Gastroesophageal sphincter (tissue), 3 donors: ENCODE data around the gene FAM210B.

ENCODE experiments used
- CTCF ChIP-seq, 4 experiments: fragments of 200-600 bp in 2 of 4; fragments of 450-650 bp in 2 of 4; sonication (generic) in 1 of 4; IDR thresholded peaks; one replicate each; pipeline ENCODE4 v1.5.1; 2017 to 2019; ENCODE audit warnings: antibody characterized with exemption in 4 of 4, mild to moderate bottlenecking in 2 of 4, moderate library complexity in 2 of 4
- POLR2A ChIP-seq, 2 donors: fragments of 450-650 bp; IDR thresholded peaks; one replicate each; pipeline ENCODE4 v1.6.1; 2017; ENCODE audit warnings: antibody characterized with exemption in 2 of 2, mild to moderate bottlenecking in 2 of 2, moderate library complexity in 1 of 2
- POLR2AphosphoS5 ChIP-seq: sonication (generic); formaldehyde crosslinking; IDR thresholded peaks from one replicate; pipeline ENCODE4 v1.6.1; 2017; ENCODE audit warnings: antibody characterized with exemption

GRCh38 chr20:56363491-56363890, 4.7 kb downstream of the FAM210B start:
- no peak for TF ChIP-seq CTCF (IDR thresholded peaks at IDR 0.05)
- TF ChIP-seq POLR2A (IDR thresholded peaks at IDR 0.05) = no peak
- no peak for TF ChIP-seq POLR2AphosphoS5
